Measurements from ENCODE around the gene EPOP. TPM values are rescaled to one million over a fixed set of nuclear protein-coding genes. Genes with fewer than 3 reads are reported as not detected.

EPOP gene
- total and polyA plus RNA-seq, 2 of the 13 experiments (the other 11 are each of a cell fraction or from before 2014, with no cell fraction given), result 14.7 to 37.8 TPM

DNA sequence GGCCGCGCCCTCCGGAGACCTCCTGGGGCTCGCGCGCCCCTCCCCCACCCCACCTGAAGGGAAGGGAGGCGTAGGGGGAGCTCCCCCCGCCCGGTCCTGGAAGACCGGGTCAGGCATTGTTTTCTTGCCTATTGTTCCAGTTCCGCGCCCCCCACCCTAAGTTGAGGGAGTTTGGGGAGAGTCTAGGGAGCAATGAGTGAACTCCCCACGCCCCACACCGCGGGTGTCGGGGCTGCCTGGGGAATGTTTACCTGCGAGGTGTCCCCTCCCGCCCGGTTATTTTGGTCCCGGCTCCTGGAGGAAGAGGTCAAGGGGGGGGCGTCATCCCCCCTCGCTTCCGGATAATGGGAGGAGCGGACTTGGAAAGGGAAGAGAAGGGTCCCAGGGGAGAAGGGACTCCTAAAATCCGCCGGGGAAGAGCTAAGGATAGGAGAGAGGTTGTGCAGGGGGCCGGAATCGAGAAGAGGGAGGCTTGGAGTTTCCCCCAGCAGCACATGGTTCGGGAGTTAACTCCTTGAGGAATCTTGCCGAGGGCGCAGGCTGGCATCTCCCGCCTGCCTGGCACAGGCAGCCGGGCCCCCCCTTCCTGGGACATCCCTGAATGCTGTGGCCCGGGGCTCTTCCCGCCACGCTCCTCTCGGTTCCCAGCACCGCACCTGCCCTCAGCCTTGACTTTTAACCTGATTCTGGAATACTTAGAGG is 31.2 kb upstream of the EPOP start (continued):
- TF ChIP-seq, protein P1, sequence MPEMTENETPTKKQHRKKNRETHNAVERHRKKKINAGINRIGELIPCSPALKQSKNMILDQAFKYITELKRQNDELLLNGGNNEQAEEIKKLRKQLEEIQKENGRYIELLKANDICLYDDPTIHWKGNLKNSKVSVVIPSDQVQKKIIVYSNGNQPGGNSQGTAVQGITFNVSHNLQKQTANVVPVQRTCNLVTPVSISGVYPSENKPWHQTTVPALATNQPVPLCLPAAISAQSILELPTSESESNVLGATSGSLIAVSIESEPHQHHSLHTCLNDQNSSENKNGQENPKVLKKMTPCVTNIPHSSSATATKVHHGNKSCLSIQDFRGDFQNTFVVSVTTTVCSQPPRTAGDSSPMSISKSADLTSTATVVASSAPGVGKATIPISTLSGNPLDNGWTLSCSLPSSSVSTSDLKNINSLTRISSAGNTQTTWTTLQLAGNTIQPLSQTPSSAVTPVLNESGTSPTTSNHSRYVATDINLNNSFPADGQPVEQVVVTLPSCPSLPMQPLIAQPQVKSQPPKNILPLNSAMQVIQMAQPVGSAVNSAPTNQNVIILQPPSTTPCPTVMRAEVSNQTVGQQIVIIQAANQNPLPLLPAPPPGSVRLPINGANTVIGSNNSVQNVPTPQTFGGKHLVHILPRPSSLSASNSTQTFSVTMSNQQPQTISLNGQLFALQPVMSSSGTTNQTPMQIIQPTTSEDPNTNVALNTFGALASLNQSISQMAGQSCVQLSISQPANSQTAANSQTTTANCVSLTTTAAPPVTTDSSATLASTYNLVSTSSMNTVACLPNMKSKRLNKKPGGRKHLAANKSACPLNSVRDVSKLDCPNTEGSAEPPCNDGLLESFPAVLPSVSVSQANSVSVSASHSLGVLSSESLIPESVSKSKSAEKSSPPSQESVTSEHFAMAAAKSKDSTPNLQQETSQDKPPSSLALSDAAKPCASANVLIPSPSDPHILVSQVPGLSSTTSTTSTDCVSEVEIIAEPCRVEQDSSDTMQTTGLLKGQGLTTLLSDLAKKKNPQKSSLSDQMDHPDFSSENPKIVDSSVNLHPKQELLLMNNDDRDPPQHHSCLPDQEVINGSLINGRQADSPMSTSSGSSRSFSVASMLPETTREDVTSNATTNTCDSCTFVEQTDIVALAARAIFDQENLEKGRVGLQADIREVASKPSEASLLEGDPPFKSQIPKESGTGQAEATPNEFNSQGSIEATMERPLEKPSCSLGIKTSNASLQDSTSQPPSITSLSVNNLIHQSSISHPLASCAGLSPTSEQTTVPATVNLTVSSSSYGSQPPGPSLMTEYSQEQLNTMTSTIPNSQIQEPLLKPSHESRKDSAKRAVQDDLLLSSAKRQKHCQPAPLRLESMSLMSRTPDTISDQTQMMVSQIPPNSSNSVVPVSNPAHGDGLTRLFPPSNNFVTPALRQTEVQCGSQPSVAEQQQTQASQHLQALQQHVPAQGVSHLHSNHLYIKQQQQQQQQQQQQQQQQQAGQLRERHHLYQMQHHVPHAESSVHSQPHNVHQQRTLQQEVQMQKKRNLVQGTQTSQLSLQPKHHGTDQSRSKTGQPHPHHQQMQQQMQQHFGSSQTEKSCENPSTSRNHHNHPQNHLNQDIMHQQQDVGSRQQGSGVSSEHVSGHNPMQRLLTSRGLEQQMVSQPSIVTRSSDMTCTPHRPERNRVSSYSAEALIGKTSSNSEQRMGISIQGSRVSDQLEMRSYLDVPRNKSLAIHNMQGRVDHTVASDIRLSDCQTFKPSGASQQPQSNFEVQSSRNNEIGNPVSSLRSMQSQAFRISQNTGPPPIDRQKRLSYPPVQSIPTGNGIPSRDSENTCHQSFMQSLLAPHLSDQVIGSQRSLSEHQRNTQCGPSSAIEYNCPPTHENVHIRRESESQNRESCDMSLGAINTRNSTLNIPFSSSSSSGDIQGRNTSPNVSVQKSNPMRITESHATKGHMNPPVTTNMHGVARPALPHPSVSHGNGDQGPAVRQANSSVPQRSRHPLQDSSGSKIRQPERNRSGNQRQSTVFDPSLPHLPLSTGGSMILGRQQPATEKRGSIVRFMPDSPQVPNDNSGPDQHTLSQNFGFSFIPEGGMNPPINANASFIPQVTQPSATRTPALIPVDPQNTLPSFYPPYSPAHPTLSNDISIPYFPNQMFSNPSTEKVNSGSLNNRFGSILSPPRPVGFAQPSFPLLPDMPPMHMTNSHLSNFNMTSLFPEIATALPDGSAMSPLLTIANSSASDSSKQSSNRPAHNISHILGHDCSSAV (CRISPR knock-in tag; IDR thresholded peaks at IDR 0.05; ENCODE audit: borderline replicate concordance), result no peak
- TF ChIP-seq, protein P2, sequence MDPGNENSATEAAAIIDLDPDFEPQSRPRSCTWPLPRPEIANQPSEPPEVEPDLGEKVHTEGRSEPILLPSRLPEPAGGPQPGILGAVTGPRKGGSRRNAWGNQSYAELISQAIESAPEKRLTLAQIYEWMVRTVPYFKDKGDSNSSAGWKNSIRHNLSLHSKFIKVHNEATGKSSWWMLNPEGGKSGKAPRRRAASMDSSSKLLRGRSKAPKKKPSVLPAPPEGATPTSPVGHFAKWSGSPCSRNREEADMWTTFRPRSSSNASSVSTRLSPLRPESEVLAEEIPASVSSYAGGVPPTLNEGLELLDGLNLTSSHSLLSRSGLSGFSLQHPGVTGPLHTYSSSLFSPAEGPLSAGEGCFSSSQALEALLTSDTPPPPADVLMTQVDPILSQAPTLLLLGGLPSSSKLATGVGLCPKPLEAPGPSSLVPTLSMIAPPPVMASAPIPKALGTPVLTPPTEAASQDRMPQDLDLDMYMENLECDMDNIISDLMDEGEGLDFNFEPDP (CRISPR knock-in tag; conservative IDR thresholded peaks at IDR 0.05), result no peak
- TF ChIP-seq, protein P3, sequence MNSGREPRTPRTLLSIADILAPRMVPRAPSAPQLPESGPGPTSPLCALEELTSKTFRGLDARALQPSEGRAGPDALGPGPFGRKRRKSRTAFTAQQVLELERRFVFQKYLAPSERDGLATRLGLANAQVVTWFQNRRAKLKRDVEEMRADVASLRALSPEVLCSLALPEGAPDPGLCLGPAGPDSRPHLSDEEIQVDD (CRISPR knock-in tag; IDR thresholded peaks at IDR 0.05; ENCODE audit: borderline replicate concordance), result no peak
- TF ChIP-seq ATF1 (CRISPR knock-in tag; IDR thresholded peaks at IDR 0.05), result no peak; the same call in 1 of the 2 replicates
- no peak for TF ChIP-seq EED (CRISPR knock-in tag; IDR thresholded peaks at IDR 0.05)
- TF ChIP-seq ZNF207 (IDR thresholded peaks at IDR 0.05; ENCODE audit: borderline replicate concordance), result no peak
- TF ChIP-seq RNF2 (conservative IDR thresholded peaks at IDR 0.05; ENCODE audit: low read depth), result no peak
- TF ChIP-seq ZNF17 (CRISPR knock-in tag; IDR thresholded peaks at IDR 0.05), result no peak
- 0 out of 2 replicates have a peak, but pooled peaks have one; percentile 10 for TF ChIP-seq KAT7 (CRISPR knock-in tag; IDR thresholded peaks at IDR 0.05; ENCODE audit: borderline replicate concordance)
- TF ChIP-seq, protein P4, sequence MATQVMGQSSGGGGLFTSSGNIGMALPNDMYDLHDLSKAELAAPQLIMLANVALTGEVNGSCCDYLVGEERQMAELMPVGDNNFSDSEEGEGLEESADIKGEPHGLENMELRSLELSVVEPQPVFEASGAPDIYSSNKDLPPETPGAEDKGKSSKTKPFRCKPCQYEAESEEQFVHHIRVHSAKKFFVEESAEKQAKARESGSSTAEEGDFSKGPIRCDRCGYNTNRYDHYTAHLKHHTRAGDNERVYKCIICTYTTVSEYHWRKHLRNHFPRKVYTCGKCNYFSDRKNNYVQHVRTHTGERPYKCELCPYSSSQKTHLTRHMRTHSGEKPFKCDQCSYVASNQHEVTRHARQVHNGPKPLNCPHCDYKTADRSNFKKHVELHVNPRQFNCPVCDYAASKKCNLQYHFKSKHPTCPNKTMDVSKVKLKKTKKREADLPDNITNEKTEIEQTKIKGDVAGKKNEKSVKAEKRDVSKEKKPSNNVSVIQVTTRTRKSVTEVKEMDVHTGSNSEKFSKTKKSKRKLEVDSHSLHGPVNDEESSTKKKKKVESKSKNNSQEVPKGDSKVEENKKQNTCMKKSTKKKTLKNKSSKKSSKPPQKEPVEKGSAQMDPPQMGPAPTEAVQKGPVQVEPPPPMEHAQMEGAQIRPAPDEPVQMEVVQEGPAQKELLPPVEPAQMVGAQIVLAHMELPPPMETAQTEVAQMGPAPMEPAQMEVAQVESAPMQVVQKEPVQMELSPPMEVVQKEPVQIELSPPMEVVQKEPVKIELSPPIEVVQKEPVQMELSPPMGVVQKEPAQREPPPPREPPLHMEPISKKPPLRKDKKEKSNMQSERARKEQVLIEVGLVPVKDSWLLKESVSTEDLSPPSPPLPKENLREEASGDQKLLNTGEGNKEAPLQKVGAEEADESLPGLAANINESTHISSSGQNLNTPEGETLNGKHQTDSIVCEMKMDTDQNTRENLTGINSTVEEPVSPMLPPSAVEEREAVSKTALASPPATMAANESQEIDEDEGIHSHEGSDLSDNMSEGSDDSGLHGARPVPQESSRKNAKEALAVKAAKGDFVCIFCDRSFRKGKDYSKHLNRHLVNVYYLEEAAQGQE (IDR thresholded peaks at IDR 0.05; ENCODE audit: borderline replicate concordance in 1 of 2, low read depth in 1 of 2, low read length in 2 of 2), result no peak; a peak in 1 of 4 replicates
- TF ChIP-seq ZNF773 (CRISPR knock-in tag; IDR thresholded peaks at IDR 0.05; ENCODE audit: borderline replicate concordance), result no peak
- TF ChIP-seq, protein P5, sequence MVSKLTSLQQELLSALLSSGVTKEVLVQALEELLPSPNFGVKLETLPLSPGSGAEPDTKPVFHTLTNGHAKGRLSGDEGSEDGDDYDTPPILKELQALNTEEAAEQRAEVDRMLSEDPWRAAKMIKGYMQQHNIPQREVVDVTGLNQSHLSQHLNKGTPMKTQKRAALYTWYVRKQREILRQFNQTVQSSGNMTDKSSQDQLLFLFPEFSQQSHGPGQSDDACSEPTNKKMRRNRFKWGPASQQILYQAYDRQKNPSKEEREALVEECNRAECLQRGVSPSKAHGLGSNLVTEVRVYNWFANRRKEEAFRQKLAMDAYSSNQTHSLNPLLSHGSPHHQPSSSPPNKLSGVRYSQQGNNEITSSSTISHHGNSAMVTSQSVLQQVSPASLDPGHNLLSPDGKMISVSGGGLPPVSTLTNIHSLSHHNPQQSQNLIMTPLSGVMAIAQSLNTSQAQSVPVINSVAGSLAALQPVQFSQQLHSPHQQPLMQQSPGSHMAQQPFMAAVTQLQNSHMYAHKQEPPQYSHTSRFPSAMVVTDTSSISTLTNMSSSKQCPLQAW (CRISPR knock-in tag; IDR thresholded peaks at IDR 0.05), result no peak
- TF ChIP-seq ZBTB42 (CRISPR knock-in tag; IDR thresholded peaks at IDR 0.05), result no peak
